T-cell (primary cell): ENCODE results near the gene KANSL1. TPM values are rescaled to one million over a fixed set of nuclear protein-coding genes. Genes with fewer than 3 reads are reported as not detected.
A peak's percentile ranks its signal among the peaks of the same experiment; 100 is the strongest.

Experiments
- ATAC-seq, 4 experiments: fragments of 200-7000 bp in 3 of 4; fragments of 150-1000 bp in 1 of 4; cut with Tn5 transposase; replicated peaks in 1 of 4; 1 replicate in 3 of 4; 2 replicates in 1 of 4; pipeline ENCODE4 v1.10.0; 2021; ENCODE audit warnings: moderate library complexity in 3 of 4, mild to moderate bottlenecking in 2 of 4, moderate number of reproducible peaks in 1 of 4
- CTCF ChIA-PET, 2 donors: fragments of 300-600 bp; sonication (Branson Sonifier 250); formaldehyde crosslinking; loops; one replicate each; lab custom pipeline; 2022; ENCODE audit warnings: antibody characterized with exemption in 2 of 2; lab: Charles Lee
- POLR2A ChIA-PET, 2 donors: fragments of 300-600 bp; sonication (Branson Sonifier 250); formaldehyde crosslinking; loops; one replicate each; lab custom pipeline; 2022; ENCODE audit warnings: antibody characterized with exemption in 2 of 2; lab: Charles Lee
- DNase-seq, 35 experiments: peaks; one replicate each; pipeline versions ENCODE4 v3.0.0 to v3.0.0-alpha.2; 2013 to 2023
- H3K27ac ChIP-seq: one replicate; pipeline ENCODE4 v1.5.1; 2013; ENCODE audit warnings: low read length
- H3K27me3 ChIP-seq, 2 experiments: replicated peaks in 1 of 2; 1 replicate in 1 of 2; 2 replicates in 1 of 2; pipeline versions ENCODE4 v1.6.1 to v1.7.0; 2013; ENCODE audit warnings: low read length in 1 of 2, mixed read lengths in 1 of 2; ENCODE audit not compliant: control insufficient read depth in 2 of 2, insufficient read depth in 2 of 2; ENCODE audit errors: extremely low read depth in 1 of 2
- H3K36me3 ChIP-seq, 2 donors: 1 replicate in 1 of 2; 2 replicates in 1 of 2; pipeline versions ENCODE4 v1.6.1 to v1.7.0; 2013; ENCODE audit warnings: low read length in 1 of 2; ENCODE audit not compliant: control insufficient read depth in 2 of 2, insufficient read depth in 1 of 2; ENCODE audit errors: extremely low read depth in 1 of 2
- H3K4me1 ChIP-seq, 2 experiments: 1 replicate in 1 of 2; 2 replicates in 1 of 2; pipeline versions ENCODE4 v1.6.1 to v1.7.0; 2013; ENCODE audit warnings: low read length in 2 of 2, mixed read lengths in 1 of 2; ENCODE audit not compliant: insufficient read depth in 2 of 2, control insufficient read depth in 1 of 2; ENCODE audit errors: extremely low read depth in 1 of 2
- H3K4me3 ChIP-seq, 2 donors: 1 replicate in 1 of 2; 2 replicates in 1 of 2; pipeline versions ENCODE4 v1.5.1 to v1.7.0; 2013; ENCODE audit warnings: mild to moderate bottlenecking in 2 of 2, low read length in 1 of 2, moderate library complexity in 1 of 2; ENCODE audit not compliant: control insufficient read depth in 1 of 2; ENCODE audit errors: extremely low read depth in 1 of 2
- H3K9me3 ChIP-seq: 2 replicates; pipeline ENCODE4 v1.7.0; 2013
- H3K27ac Mint-ChIP-seq, 2 donors: one replicate each; pipeline ENCODE4 v1.8.0; 2020 to 2021; ENCODE audit warnings: mild to moderate bottlenecking in 2 of 2, mixed read lengths in 2 of 2
- H3K27me3 Mint-ChIP-seq, 2 donors: one replicate each; pipeline ENCODE4 v1.8.0; 2021 to 2022; ENCODE audit warnings: mixed read lengths in 2 of 2
- H3K36me3 Mint-ChIP-seq: one replicate; pipeline ENCODE4 v1.8.0; 2021; ENCODE audit warnings: mixed read lengths
- H3K4me1 Mint-ChIP-seq, 3 donors: one replicate each; pipeline ENCODE4 v1.8.0; 2020 to 2022; ENCODE audit warnings: mixed read lengths in 3 of 3, mild to moderate bottlenecking in 1 of 3
- H3K4me3 Mint-ChIP-seq, 3 donors: one replicate each; pipeline ENCODE4 v1.8.0; 2020 to 2022; ENCODE audit warnings: mild to moderate bottlenecking in 3 of 3, mixed read lengths in 3 of 3, moderate library complexity in 3 of 3
- H3K9me3 Mint-ChIP-seq, 3 donors: one replicate each; pipeline ENCODE4 v1.8.0; 2020 to 2022; ENCODE audit warnings: mixed read lengths in 3 of 3
- WGBS: methylation state at CpG from one replicate; pipeline ENCODE4 v1.1.5; 2013; ENCODE audit warnings: missing lambda C conversion rate; ENCODE audit not compliant: insufficient coverage; 5-methylcytosine and 5-hydroxymethylcytosine counted together
- total RNA-seq, 35 experiments: library from RNA in 6 of 35; stranded (reverse) in 6 of 35; fragments of 120-200 nt in 1 of 35; gene quantifications; one replicate each; pipeline versions ENCODE4 v1.2.1 to v1.2.4 and lab custom pipeline; 2013 to 2026

The KANSL1 gene
- total RNA-seq, 5 donors from 2014 or later (not counting 1 experiment from before 2014, with no cell fraction given), result 113 to 301 (median 160) TPM

GRCh38 chr17:46170639-46171429 lies 22.4 kb downstream of the KANSL1 start:
- Mint-ChIP-seq H3K9me3 (no peaks in the 10 kb centered on the region), H3K36me3 (peaks cover 38% of the 10 kb centered on the region), H3K4me3 (peak overlapping the region in 1 of 3 donors; percentile 28), H3K4me1 (peaks cover 86 to 90% (median 89%) of the 10 kb centered on the region in 3 donors), H3K27ac (peak overlapping the region; percentile 0 to 13), H3K27me3 (no peaks in the 10 kb centered on the region)
- Histone ChIP-seq H3K4me3 (no peak overlapping the region), H3K36me3 (peaks cover 8 to 29% of the 10 kb centered on the region in 2 donors), H3K27me3 (no peaks in the 10 kb centered on the region), H3K4me1 (peaks cover 34 to 66% of the 10 kb centered on the region in 2 experiments), H3K9me3 (no peaks in the 10 kb centered on the region), H3K27ac (no peak overlapping the region)
- ATAC-seq, result no peak
- ChIA-PET POLR2A (interaction anchor here (0.5 to 0.6 kb wide), 3 partner anchors 7 to 1185 kb away, joined by 3 to 7 read pairs (median 5); no protein-coding TSS in a partner anchor), CTCF (interaction anchor here in 1 of 2 donors (1.3 to 3.0 kb wide), 2 partner anchors 16 to 42 kb away, joined by 3 to 22 read pairs; no protein-coding TSS in a partner anchor)
- no peak for DNase-seq
- 93% methylated on average over 5 of the region's 11 CpGs for WGBS

GRCh38 chr17:46169913-46170638 lies 23.2 kb downstream of the KANSL1 start:
- peaks cover 38 to 64% of the 10 kb centered on the region in 2 experiments for H3K4me1 ChIP-seq
- Mint-ChIP-seq H3K4me1 (peaks cover 78 to 89% (median 88%) of the 10 kb centered on the region in 3 donors), H3K27ac (peak overlapping the region in 1 of 2 donors; percentile 5)

GRCh38 chr17:46167826-46168569 lies 25.2 kb downstream of the KANSL1 start:
- Histone ChIP-seq H3K4me3 (no peak overlapping the region), H3K4me1 (peaks cover 40 to 65% of the 10 kb centered on the region in 2 experiments), H3K27ac (no peak overlapping the region), H3K27me3 (no peaks in the 10 kb centered on the region), H3K36me3 (peaks cover 8 to 29% of the 10 kb centered on the region in 2 donors), H3K9me3 (no peaks in the 10 kb centered on the region)
- Mint-ChIP-seq H3K27me3 (no peaks in the 10 kb centered on the region), H3K36me3 (peaks cover 52% of the 10 kb centered on the region), H3K4me3 (peak overlapping the region in 2 of 3 donors; percentile 13 to 53), H3K4me1 (peaks cover 83 to 91% (median 89%) of the 10 kb centered on the region in 3 donors), H3K9me3 (no peaks in the 10 kb centered on the region), H3K27ac (peak overlapping the region; percentile 19 to 63)
- POLR2A ChIA-PET, result interaction anchor here (0.5 to 1.0 kb wide), 5 partner anchors 11 to 1713 kb away, joined by 3 to 6 read pairs (median 3); no protein-coding TSS in a partner anchor
- DNase-seq (no peak), ATAC-seq (no peak)
- WGBS, result no CpG with 5 or more reads among the region's 14 CpGs
- CTCF ChIA-PET, result interaction anchor here (0.7 to 1.7 kb wide), 6 partner anchors 11 to 69 kb away, joined by 3 to 9 read pairs (median 4); partner anchors contain the start of gene KANSL1 (in 1 of the 2)

More at GRCh38 chr17:46169913-46170638, 23.2 kb downstream of the KANSL1 start:
- Mint-ChIP-seq H3K27me3 (no peaks in the 10 kb centered on the region), H3K4me3 (peak overlapping the region in 1 of 3 donors; percentile 28), H3K9me3 (no peaks in the 10 kb centered on the region), H3K36me3 (peaks cover 38% of the 10 kb centered on the region)
- H3K36me3 ChIP-seq, result peaks cover 8 to 29% of the 10 kb centered on the region in 2 donors
- POLR2A ChIA-PET, result interaction anchor here (0.6 to 1.1 kb wide), 4 partner anchors 8 to 77 kb away, joined by 3 to 7 read pairs (median 4); no protein-coding TSS in a partner anchor
- 73% methylated on average over 5 of the region's 9 CpGs for WGBS
- CTCF ChIA-PET, result interaction anchor here in 1 of 2 donors (0.6 to 1.4 kb wide), 7 partner anchors 11 to 126 kb away, joined by 3 to 5 read pairs (median 3); partner anchors contain the start of gene KANSL1
- no peaks in the 10 kb centered on the region for H3K27me3 ChIP-seq
- no peak overlapping the region for H3K27ac ChIP-seq
- no peaks in the 10 kb centered on the region for H3K9me3 ChIP-seq
- ATAC-seq (peak in 1 of 4 experiments; percentile 10), DNase-seq (no peak)
- no peak overlapping the region for H3K4me3 ChIP-seq

- Histone ChIP-seq H3K27ac (no peak overlapping the region), H3K27me3 (no peaks in the 10 kb centered on the region), H3K4me1 (peaks cover 42 to 68% of the 10 kb centered on the region in 2 experiments), H3K9me3 (no peaks in the 10 kb centered on the region), H3K4me3 (no peak overlapping the region), H3K36me3 (peaks cover 8 to 29% of the 10 kb centered on the region in 2 donors)
- ChIA-PET POLR2A (interaction anchor here (0.5 to 0.6 kb wide), 4 partner anchors 11 to 1714 kb away, joined by 3 read pairs; no protein-coding TSS in a partner anchor), CTCF (interaction anchor here (0.6 to 1.7 kb wide), 5 partner anchors 10 to 46 kb away, joined by 3 to 9 read pairs (median 4); partner anchors contain the start of gene KANSL1 (in 1 of the 2))
- H3K27ac Mint-ChIP-seq, result no peak overlapping the region
- ATAC-seq (no peak), DNase-seq (no peak)
- H3K4me1 Mint-ChIP-seq, result peaks cover 83 to 93% (median 90%) of the 10 kb centered on the region in 3 donors
- no CpG with 5 or more reads among the region's 2 CpGs for WGBS
- no peaks in the 10 kb centered on the region for H3K9me3 Mint-ChIP-seq
- no peaks in the 10 kb centered on the region for H3K27me3 Mint-ChIP-seq
- peaks cover 56% of the 10 kb centered on the region for H3K36me3 Mint-ChIP-seq
- H3K4me3 Mint-ChIP-seq, result peak overlapping the region in 2 of 3 donors; percentile 8 to 53
Measured at GRCh38 chr17:46167267-46167666, 26.0 kb downstream of the KANSL1 start.

- ChIA-PET CTCF (interaction anchor here (0.6 to 1.6 kb wide), 5 partner anchors 10 to 117 kb away, joined by 3 to 5 read pairs (median 4); partner anchors contain the start of gene KANSL1 (in 1 of the 2)), POLR2A (interaction anchor here in 1 of 2 donors (0.5 kb wide), 1 partner anchor 15 kb away, joined by 3 read pairs; no protein-coding TSS in a partner anchor)
- Histone ChIP-seq H3K4me1 (peaks cover 39 to 66% of the 10 kb centered on the region in 2 experiments), H3K27ac (no peak overlapping the region), H3K9me3 (no peaks in the 10 kb centered on the region), H3K36me3 (peaks cover 6 to 26% of the 10 kb centered on the region in 2 donors), H3K27me3 (no peaks in the 10 kb centered on the region), H3K4me3 (no peak overlapping the region)
- Mint-ChIP-seq H3K4me3 (peak overlapping the region in 1 of 3 donors; percentile 16), H3K4me1 (peaks cover 83 to 93% (median 90%) of the 10 kb centered on the region in 3 donors), H3K27me3 (no peaks in the 10 kb centered on the region), H3K9me3 (no peaks in the 10 kb centered on the region), H3K27ac (peak overlapping the region in 1 of 2 donors; percentile 33), H3K36me3 (peaks cover 56% of the 10 kb centered on the region)
- no peak for ATAC-seq
- no peak for DNase-seq
- WGBS, result no CpG with 5 or more reads among the region's 2 CpGs
Measured at GRCh38 chr17:46166692-46167249, 26.5 kb downstream of the KANSL1 start.
